GM18907 (cell line): ENCODE results near the gene TDRD12.
A peak's percentile ranks its signal among the peaks of the same experiment; 100 is the strongest.

Experiments
- ATAC-seq: cut with Tn5 transposase; IDR thresholded peaks from one replicate; pipeline ENCODE4 v1.9.1; 2021; ENCODE audit warnings: mild to moderate bottlenecking, moderate library complexity; ENCODE audit not compliant: unreplicated experiment

TDRD12 gene

GRCh38 chr19:32809254-32809653, 89.7 kb downstream of the TDRD12 start:
- ATAC-seq = no peak

GRCh38 chr19:32809754-32810153, 90.2 kb downstream of the TDRD12 start:
- ATAC-seq = no peak

DNA sequence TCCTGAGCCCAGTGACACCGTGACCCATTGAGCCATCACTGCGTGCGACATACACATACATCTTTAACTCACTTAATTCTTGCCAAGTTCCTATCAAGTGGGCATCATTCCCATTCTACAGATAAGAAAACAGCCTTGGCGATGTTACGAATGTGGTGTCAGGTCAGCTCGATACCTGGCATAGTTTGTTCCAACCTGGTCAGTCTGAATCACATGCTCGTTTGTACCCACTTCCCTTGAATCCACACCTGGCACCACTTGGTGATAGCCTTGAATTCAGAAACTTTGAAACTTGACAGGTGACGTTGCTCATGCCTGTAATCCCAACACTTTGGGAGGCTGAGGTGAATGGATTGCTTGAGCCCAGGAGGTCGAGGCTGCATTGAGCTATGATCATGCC, 90.9 kb downstream of the TDRD12 start:
- no peak for ATAC-seq

DNA sequence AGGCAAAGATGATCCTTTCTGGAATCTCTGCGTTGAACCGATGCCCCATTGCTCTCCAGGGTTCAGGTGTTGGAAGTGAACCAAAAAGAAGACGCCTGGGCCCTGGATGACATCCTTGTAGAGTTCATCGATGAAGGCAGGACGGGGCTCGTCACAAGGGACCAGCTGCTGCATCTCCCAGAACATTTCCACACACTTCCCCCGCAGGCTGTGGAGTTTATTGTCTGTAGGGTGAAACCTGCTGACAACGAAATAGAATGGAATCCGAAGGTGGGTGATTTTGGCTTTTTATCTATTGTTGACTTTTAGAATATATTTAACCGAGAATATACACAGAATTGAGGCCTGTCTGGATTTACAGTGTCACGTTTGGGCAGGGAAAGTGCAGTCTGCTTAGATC, 91.6 kb downstream of the TDRD12 start:
- ATAC-seq = no peak

DNA sequence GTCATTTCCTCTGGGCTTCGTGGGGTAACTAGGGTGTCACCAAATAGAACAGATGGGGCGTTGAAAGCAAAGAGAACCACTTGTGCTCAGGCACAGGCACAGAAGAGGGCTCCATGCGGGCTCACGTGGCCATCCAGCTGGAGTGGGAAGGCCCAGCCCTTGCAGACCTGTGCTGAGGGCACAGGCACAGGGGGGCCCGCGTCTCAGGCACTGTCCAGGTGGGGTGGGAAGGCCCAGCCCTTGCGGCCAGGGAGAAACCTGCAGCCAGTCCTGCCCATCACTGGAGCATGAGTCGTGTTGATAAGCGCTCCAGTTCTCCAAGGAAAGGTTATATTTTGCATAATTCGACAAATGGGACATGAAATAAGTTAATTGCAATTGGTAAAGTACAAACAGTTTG, 92.5 kb downstream of the TDRD12 start:
- no peak for ATAC-seq

GRCh38 chr19:32812571-32812970, 93.0 kb downstream of the TDRD12 start:
- no peak for ATAC-seq

GRCh38 chr19:32813862-32814425, 94.4 kb downstream of the TDRD12 start:
- no peak for ATAC-seq

GRCh38 chr19:32814624-32815023, 95.1 kb downstream of the TDRD12 start:
- no peak for ATAC-seq

DNA sequence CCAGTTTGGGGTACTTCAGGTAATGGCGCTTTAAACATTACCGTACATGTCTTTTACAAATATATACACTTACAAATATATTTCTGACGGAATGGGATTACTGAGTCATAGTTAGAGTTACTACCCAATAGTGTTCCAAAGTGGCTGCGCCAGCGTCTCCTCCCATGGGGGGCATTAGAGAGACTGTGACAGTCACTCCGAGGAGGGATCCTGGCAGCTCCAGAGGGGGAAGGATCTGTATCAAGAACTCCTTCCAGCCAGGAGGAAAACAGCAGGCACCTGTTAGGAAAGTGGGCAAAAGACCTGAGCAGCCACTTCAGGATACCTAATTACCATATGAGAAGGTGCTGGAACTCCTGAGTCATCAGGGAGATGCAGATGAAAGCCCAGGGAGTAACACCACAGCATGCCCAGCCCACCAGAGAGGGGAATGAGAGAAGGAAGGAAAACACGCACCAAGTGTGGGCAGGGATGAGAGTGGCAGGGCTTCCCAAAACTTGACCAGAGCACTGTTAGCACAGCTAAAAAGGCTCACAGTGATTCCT, 97.1 kb downstream of the TDRD12 start:
- ATAC-seq = no peak

- ATAC-seq = no peak
Observed at GRCh38 chr19:32817569-32818476, 98.3 kb downstream of the TDRD12 start.

GRCh38 chr19:32818536-32818935, 99.0 kb downstream of the TDRD12 start:
- ATAC-seq = no peak

DNA sequence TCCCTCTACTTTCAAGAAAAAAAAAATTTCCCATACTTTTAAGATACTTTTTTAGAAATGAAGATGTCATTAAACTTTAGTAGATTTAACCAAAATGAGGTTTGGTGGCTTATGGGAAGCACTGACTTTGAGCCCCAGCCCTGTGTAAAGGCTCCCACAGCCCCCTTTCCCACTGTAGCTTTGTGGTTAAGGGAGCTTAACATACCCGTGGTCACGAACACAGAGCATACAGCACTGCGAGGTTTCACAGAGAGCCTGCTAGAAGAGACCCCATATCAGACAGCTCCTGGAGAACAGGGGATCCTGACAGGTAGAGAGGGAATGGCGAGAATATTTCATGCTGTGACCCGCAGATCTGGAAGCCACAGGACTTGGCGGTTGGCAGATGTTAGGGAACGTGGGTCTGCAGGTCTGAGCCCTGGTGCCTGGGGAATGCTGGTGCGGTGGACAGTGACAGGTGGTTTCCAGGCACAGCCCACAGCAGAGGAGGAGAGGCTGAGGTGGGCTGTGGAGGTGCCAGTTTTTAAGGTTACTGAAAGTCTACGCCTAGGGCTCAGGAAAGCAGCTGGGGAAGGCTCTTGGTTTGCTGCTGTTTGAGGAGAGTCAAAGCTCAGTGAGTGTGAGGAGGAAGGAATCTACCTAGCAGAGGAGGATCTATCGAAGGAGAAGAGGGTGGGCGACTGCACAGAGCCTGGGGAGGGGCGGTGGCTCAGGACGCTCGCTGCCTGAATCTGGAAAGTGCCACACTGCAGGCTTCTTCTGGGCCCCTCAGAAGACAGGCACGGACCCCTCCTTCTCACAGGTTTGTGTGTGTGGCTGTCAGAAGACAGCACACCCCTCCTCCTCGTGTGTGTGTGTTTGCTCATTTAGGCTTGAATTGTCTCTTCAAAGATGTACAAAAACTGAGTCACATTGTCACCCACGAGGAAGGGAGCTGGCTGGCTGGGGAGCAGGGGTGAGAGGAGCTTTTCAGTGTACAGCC, 100.1 kb downstream of the TDRD12 start:
- ATAC-seq = peak; percentile 45

- no peak for ATAC-seq
Observed at GRCh38 chr19:32822916-32823746, 103.6 kb downstream of the TDRD12 start.

DNA sequence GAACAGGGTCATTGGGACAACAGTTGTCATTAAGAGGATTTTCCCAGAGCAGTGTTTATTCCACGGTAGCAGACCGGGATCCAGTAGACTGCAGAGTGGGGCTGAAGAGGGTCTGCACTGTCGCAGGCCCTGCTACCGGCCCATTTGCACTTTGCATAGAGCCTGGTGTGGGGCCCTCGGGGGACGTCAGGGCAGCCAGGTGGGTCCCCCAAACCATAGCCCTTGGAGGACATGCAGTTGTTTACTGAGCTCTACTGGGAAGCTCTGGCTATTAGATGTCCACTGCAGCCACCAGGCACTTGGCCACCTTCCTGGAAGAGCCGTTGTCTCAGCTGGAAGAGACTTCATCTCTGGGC, 104.2 kb downstream of the TDRD12 start:
- ATAC-seq = no peak

- ATAC-seq = no peak
Observed at GRCh38 chr19:32824191-32824751, 104.7 kb downstream of the TDRD12 start.

GRCh38 chr19:32824916-32825608, 105.5 kb downstream of the TDRD12 start:
- no peak for ATAC-seq

- ATAC-seq = no peak
Observed at GRCh38 chr19:32828139-32828538, 108.6 kb downstream of the TDRD12 start.

DNA sequence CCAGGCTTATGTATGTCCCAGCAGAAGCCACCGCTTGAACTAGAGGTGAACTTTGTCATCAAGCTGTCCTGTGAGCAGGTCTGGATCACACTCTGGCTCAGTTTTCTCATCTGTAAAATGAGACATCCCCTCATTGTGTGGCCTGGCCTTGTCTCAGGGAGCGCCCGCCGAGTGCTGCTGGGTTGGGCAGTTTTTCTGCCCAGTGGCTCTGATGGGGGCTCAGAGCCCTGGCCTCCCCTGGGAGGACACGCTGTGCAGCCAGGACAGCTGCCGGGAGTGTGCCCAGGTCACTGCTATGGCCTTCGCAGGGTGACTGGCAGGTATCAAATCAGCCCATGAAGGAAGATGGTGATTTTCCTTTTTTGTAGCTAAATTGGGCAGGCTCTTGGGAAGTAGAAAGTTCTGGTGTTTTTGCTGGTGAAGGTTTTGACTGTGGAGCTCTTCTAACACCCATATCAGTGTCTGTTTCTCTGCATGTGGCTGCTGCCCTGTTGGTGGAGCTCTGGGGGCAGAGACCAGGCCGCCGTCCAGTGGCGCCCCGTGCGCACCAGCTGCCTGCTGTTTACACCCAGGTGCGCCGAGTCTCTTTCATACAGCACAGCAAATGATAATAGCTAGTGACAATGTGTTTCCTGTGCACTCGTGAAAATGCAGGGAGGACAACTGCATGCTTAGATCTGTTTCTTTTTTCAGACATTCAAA, 109.2 kb downstream of the TDRD12 start:
- ATAC-seq = no peak
